ENCODE measurements around the gene CCSER1. TPM values are rescaled to one million over a fixed set of nuclear protein-coding genes. Genes with fewer than 3 reads are reported as not detected.
A peak's percentile ranks its signal among the peaks of the same experiment; 100 is the strongest.

CCSER1 gene
- total and polyA plus RNA-seq, 2 experiments from 2014 or later: 2.9 to 3.4 TPM

- no peaks in the 10 kb centered on the region; the same call in 2 of the 3 replicates for H3K36me3 Mint-ChIP-seq (ENCODE audit: low read depth)
- H3K9me3 Mint-ChIP-seq: no peaks in the 10 kb centered on the region
- DNase-seq (ENCODE audit: low spot score) (no peak), ATAC-seq (no peak)
- peaks cover 40% of the 10 kb centered on the region for H3K4me1 Mint-ChIP-seq
- peaks cover 33% of the 10 kb centered on the region for H3K4me1 ChIP-seq (ENCODE audit: insufficient read depth)
- H3K4me3 ChIP-seq: no peak overlapping the region
- H4K20me1 ChIP-seq (replicated peaks; ENCODE audit: insufficient read depth): no peaks in the 10 kb centered on the region
- no peak overlapping the region for H3K4me3 Mint-ChIP-seq
- H3K27ac ChIP-seq (ENCODE audit: low read depth): no peak overlapping the region
- no peak overlapping the region for H2AFZ ChIP-seq
- peak overlapping the region; percentile 16 for H3K4me2 ChIP-seq
- H3K9me2 ChIP-seq (ENCODE audit: insufficient read depth): no peaks in the 10 kb centered on the region
- no peaks in the 10 kb centered on the region for H3K36me3 ChIP-seq (ENCODE audit: insufficient read depth)
- peaks cover 33% of the 10 kb centered on the region for H3K27me3 ChIP-seq (ENCODE audit: insufficient read depth)
- no peak overlapping the region for H3K27ac Mint-ChIP-seq
- H3K79me2 ChIP-seq (replicated peaks; ENCODE audit: insufficient read depth): no peaks in the 10 kb centered on the region
- TF ChIP-seq ETS1 (IDR thresholded peaks at IDR 0.05) (no peak), ZNF462 (CRISPR knock-in tag; IDR thresholded peaks at IDR 0.05) (no peak), EZH2 (IDR thresholded peaks at IDR 0.05; ENCODE audit: low read depth, unreplicated experiment) (no peak), ZNF331 (CRISPR knock-in tag; IDR thresholded peaks at IDR 0.05; ENCODE audit: low read depth) (no peak), NANOG (IDR thresholded peaks at IDR 0.05; ENCODE audit: borderline replicate concordance) (no peak), EZH2phosphoT487 (IDR thresholded peaks at IDR 0.05; ENCODE audit: unreplicated experiment) (no peak), CREB1 (CRISPR knock-in tag; IDR thresholded peaks at IDR 0.05; ENCODE audit: low read depth) (no peak)
- 0 out of 2 replicates have a peak, but pooled peaks cover 8% of the 10 kb centered on the region for H3F3A ChIP-seq (replicated peaks; ENCODE audit: low read depth)
- peaks cover 14% of the 10 kb centered on the region for H3K27me3 Mint-ChIP-seq (ENCODE audit: insufficient read depth, low read depth, poor library complexity)
These were observed 2.9 kb upstream of the CCSER1 start for GRCh38 chr4:90124276-90124675.
